Kidney epithelial cell (primary cell): Measurements from ENCODE around the gene PANX1. TPM values are rescaled to one million over a fixed set of nuclear protein-coding genes. Genes with fewer than 3 reads are reported as not detected.

Experiments used
- DNase-seq: peaks from one replicate; pipeline ENCODE4 v3.0.0-alpha.2; 2010; ENCODE audit warnings: low read depth
- H3K27me3 ChIP-seq: 2 replicates; pipeline ENCODE4 v1.6.0; 2011; ENCODE audit warnings: low read length; ENCODE audit not compliant: control insufficient read depth, insufficient read depth
- H3K36me3 ChIP-seq: 2 replicates; pipeline ENCODE4 v1.5.1; 2011; ENCODE audit warnings: low read length; ENCODE audit not compliant: control insufficient read depth, insufficient read depth
- H3K4me3 ChIP-seq: 2 replicates; pipeline ENCODE4 v1.5.1; 2011; ENCODE audit warnings: low read depth, mild to moderate bottlenecking, control low read depth, low read length
- total RNA-seq: library from RNA; depleted of rRNA; stranded (reverse); fragments of >200 nt; gene quantifications from 2 replicates; pipeline ENCODE4 v1.2.3, GENCODE V29; 2015
- TF ChIP-seq, protein P1 (sequence below): IDR thresholded peaks from 2 replicates; pipeline ENCODE4 v1.5.1; 2011; ENCODE audit warnings: mild to moderate bottlenecking, moderate library complexity, low read length, control low read depth, inconsistent platforms; ENCODE audit not compliant: insufficient read depth, poor library complexity, severe bottlenecking

The PANX1 gene
- total RNA-seq, 1 donor from 2014 or later: 60.5 TPM

- no peak for DNase-seq
- TF ChIP-seq, protein P1, sequence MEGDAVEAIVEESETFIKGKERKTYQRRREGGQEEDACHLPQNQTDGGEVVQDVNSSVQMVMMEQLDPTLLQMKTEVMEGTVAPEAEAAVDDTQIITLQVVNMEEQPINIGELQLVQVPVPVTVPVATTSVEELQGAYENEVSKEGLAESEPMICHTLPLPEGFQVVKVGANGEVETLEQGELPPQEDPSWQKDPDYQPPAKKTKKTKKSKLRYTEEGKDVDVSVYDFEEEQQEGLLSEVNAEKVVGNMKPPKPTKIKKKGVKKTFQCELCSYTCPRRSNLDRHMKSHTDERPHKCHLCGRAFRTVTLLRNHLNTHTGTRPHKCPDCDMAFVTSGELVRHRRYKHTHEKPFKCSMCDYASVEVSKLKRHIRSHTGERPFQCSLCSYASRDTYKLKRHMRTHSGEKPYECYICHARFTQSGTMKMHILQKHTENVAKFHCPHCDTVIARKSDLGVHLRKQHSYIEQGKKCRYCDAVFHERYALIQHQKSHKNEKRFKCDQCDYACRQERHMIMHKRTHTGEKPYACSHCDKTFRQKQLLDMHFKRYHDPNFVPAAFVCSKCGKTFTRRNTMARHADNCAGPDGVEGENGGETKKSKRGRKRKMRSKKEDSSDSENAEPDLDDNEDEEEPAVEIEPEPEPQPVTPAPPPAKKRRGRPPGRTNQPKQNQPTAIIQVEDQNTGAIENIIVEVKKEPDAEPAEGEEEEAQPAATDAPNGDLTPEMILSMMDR: no peak
These were observed 82.7 kb downstream of the PANX1 start for GRCh38 chr11:94211261-94211830.

DNA sequence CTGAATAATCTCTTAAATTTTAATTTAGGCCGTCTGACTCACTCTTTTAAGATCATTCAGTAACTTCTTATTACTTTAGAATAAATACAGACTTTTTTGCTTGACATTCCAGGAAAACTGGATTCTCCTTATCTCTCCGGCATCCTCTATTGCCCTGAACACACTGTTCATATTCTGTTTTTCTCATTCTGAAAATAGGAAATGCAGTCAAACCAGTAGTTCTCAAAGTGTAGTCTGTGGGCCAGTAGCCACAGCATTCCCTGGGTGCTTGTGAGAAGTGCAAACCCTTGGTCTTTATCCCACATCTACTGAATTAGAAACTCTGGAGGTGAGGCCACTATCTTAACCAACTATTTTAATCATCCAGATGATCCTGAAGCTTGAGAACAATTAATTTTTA, 84.3 kb downstream of the PANX1 start:
- Histone ChIP-seq H3K4me3 (no peak overlapping the region), H3K36me3 (no peaks in the 10 kb centered on the region)

More at GRCh38 chr11:94211261-94211830, 82.7 kb downstream of the PANX1 start:
- no peaks in the 10 kb centered on the region for H3K36me3 ChIP-seq
- no peak overlapping the region for H3K4me3 ChIP-seq
- H3K27me3 ChIP-seq: no peaks in the 10 kb centered on the region

GRCh38 chr11:94217705-94218104, 89.1 kb downstream of the PANX1 start:
- no peak overlapping the region for H3K4me3 ChIP-seq
- TF ChIP-seq, protein P1: no peak
- no peak for DNase-seq
- H3K27me3 ChIP-seq: no peaks in the 10 kb centered on the region
- no peaks in the 10 kb centered on the region for H3K36me3 ChIP-seq

More for the DNA sequence above, 84.3 kb downstream of the PANX1 start:
- TF ChIP-seq, protein P1: no peak
- no peaks in the 10 kb centered on the region for H3K27me3 ChIP-seq
- DNase-seq: no peak

DNA sequence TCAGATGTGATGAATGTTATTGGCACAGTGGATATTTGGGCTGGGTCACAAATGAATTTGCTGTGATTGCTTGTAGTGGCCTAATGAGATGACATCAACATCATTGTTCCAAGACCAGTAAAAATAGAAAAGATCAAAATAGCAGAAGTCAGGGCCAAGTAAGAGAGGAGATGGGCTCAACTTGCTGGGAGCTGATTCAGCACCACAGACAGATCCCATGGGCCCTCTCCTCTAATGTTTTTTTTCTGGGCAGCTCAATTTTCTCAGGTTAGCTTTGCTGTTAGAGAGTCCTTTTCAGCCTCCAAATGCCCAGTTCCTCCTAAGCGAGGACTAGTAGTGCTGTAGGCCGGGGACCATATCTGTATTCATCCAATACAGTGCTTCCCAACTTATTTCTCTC, 89.7 kb downstream of the PANX1 start:
- TF ChIP-seq, protein P1: no peak
- DNase-seq: no peak

DNA sequence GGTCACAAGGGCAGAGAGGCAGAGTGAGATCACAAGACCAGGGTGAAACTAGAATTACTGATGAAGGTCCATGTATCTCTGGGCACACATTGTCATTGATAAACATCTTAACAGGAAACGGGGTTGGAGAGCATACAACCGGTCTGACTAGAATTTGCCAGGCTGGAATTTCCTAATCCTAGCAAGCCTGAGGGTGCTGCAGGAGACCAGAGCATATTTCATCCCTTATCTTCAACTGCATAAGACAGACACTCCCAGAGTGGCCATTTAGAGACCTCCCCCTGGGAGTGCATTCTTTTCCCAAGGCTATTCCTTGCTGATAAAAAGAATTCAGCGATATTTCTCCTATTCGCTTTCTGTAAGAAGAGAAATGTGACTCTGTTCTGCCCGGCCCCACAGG, 91.1 kb downstream of the PANX1 start:
- H3K36me3 ChIP-seq: no peaks in the 10 kb centered on the region
- TF ChIP-seq, protein P1: no peak
- no peak for DNase-seq

More for the DNA sequence above, 89.7 kb downstream of the PANX1 start:
- H3K36me3 ChIP-seq: no peaks in the 10 kb centered on the region
- no peak overlapping the region for H3K4me3 ChIP-seq
- no peaks in the 10 kb centered on the region for H3K27me3 ChIP-seq

GRCh38 chr11:94224078-94224477, 95.4 kb downstream of the PANX1 start:
- no peaks in the 10 kb centered on the region for H3K27me3 ChIP-seq
- DNase-seq: no peak
- no peak overlapping the region for H3K4me3 ChIP-seq
- TF ChIP-seq, protein P1: no peak
- H3K36me3 ChIP-seq: no peaks in the 10 kb centered on the region

More for the DNA sequence above, 91.1 kb downstream of the PANX1 start:
- Histone ChIP-seq H3K27me3 (no peaks in the 10 kb centered on the region), H3K4me3 (no peak overlapping the region)

Other genes starting within 250 kb of the PANX1 start
- gene HEPHL1, start 107.5 kb upstream of the PANX1 start, total RNA-seq: not detected in 2 replicates
- gene IZUMO1R, start 175.7 kb downstream of the PANX1 start, total RNA-seq: not detected in 2 replicates